Activated T-helper 17 cell treated with anti-CD3 and anti-CD28 coated beads, Interleukin-2, amount 50 U/mL, for 72 hours (primary cell): Measurements from ENCODE around the gene SV2A. TPM values are rescaled to one million over a fixed set of nuclear protein-coding genes. Genes with fewer than 3 reads are reported as not detected.
"Not testable (repeated sequence)": the region's sequence is repeated elsewhere in the genome, so short reads cannot be mapped to it uniquely, and the experiment has no call there.

Experiments
- ATAC-seq: fragments of 150-1000 bp; cut with Tn5 transposase; replicated peaks from 2 replicates; pipeline ENCODE4 v1.10.0; 2021; ENCODE audit warnings: mild to moderate bottlenecking, moderate library complexity
- H3K27ac Mint-ChIP-seq: one replicate; pipeline ENCODE4 v1.8.0; 2022; ENCODE audit warnings: mixed read lengths
- H3K27me3 Mint-ChIP-seq: one replicate; pipeline ENCODE4 v1.8.0; 2022; ENCODE audit warnings: mixed read lengths
- H3K36me3 Mint-ChIP-seq: one replicate; pipeline ENCODE4 v1.8.0; 2022; ENCODE audit warnings: low read depth, mild to moderate bottlenecking, mixed read lengths
- H3K4me1 Mint-ChIP-seq: one replicate; pipeline ENCODE4 v1.8.0; 2022; ENCODE audit warnings: mixed read lengths
- H3K4me3 Mint-ChIP-seq: one replicate; pipeline ENCODE4 v1.8.0; 2022; ENCODE audit warnings: mild to moderate bottlenecking, mixed read lengths
- H3K9me3 Mint-ChIP-seq: one replicate; pipeline ENCODE4 v1.8.0; 2022; ENCODE audit warnings: mixed read lengths
- total RNA-seq, 2 donors: library from RNA; stranded (reverse); gene quantifications; one replicate each; pipeline ENCODE4 v1.2.3, GENCODE V29; 2022

SV2A gene
- 1 to 10 TPM; 5.8 to 7.5 TPM for total RNA-seq

- Mint-ChIP-seq H3K36me3 (peaks cover 13% of the 10 kb centered on the region), H3K9me3 (no peaks in the 10 kb centered on the region), H3K27ac (peak within 1 kb of the TSS; percentile 78), H3K27me3 (no peaks in the 10 kb centered on the region), H3K4me1 (peaks cover 11% of the 10 kb centered on the region), H3K4me3 (peak within 1 kb of the TSS; percentile 85)
- ATAC-seq: peak; percentile 91
Measured at GRCh38 chr1:149917571-149918144, at the start of gene SV2A. Gene SV2A, minus strand, starts transcription at chr1:149917844. Its CDS starts 4,004 bp downstream, at chr1:149913840.

- H3K4me1 Mint-ChIP-seq: peaks cover 9% of the 10 kb centered on the region
- H3K4me3 Mint-ChIP-seq: no peak overlapping the region
- no peak overlapping the region for H3K27ac Mint-ChIP-seq
- no peaks in the 10 kb centered on the region for H3K27me3 Mint-ChIP-seq
- no peak for ATAC-seq
- peaks cover 92% of the 10 kb centered on the region for H3K36me3 Mint-ChIP-seq
- no peaks in the 10 kb centered on the region for H3K9me3 Mint-ChIP-seq
Measured at GRCh38 chr1:149967041-149967440, 49.4 kb upstream of the SV2A start.

GRCh38 chr1:149966405-149966804 lies 48.8 kb upstream of the SV2A start:
- H3K27ac Mint-ChIP-seq: no peak overlapping the region
- peaks cover 9% of the 10 kb centered on the region for H3K4me1 Mint-ChIP-seq
- H3K36me3 Mint-ChIP-seq: peaks cover 92% of the 10 kb centered on the region
- no peak for ATAC-seq
- no peaks in the 10 kb centered on the region for H3K27me3 Mint-ChIP-seq
- no peak overlapping the region for H3K4me3 Mint-ChIP-seq
- H3K9me3 Mint-ChIP-seq: no peaks in the 10 kb centered on the region

- Mint-ChIP-seq H3K36me3 (peaks cover 92% of the 10 kb centered on the region), H3K4me3 (peak overlapping the region; percentile 2), H3K27me3 (no peaks in the 10 kb centered on the region), H3K4me1 (peaks cover 9% of the 10 kb centered on the region), H3K27ac (peak overlapping the region; percentile 2), H3K9me3 (no peaks in the 10 kb centered on the region)
- ATAC-seq: peak; percentile 72
Measured at GRCh38 chr1:149965440-149965839, 47.8 kb upstream of the SV2A start.

GRCh38 chr1:149963358-149963757 lies 45.7 kb upstream of the SV2A start:
- peaks cover 15% of the 10 kb centered on the region for H3K4me1 Mint-ChIP-seq
- H3K36me3 Mint-ChIP-seq: peaks cover 96% of the 10 kb centered on the region
- H3K9me3 Mint-ChIP-seq: no peaks in the 10 kb centered on the region
- no peak for ATAC-seq
- H3K4me3 Mint-ChIP-seq: no peak overlapping the region
- H3K27ac Mint-ChIP-seq: no peak overlapping the region
- no peaks in the 10 kb centered on the region for H3K27me3 Mint-ChIP-seq

GRCh38 chr1:149962736-149963135 lies 45.1 kb upstream of the SV2A start:
- peaks cover 15% of the 10 kb centered on the region for H3K4me1 Mint-ChIP-seq
- H3K9me3 Mint-ChIP-seq: no peaks in the 10 kb centered on the region
- no peak overlapping the region for H3K4me3 Mint-ChIP-seq
- H3K27me3 Mint-ChIP-seq: no peaks in the 10 kb centered on the region
- ATAC-seq: no peak
- H3K27ac Mint-ChIP-seq: no peak overlapping the region
- H3K36me3 Mint-ChIP-seq: peaks cover 96% of the 10 kb centered on the region

- H3K27ac Mint-ChIP-seq: no peak overlapping the region
- no peaks in the 10 kb centered on the region for H3K27me3 Mint-ChIP-seq
- H3K4me1 Mint-ChIP-seq: peaks cover 15% of the 10 kb centered on the region
Measured at GRCh38 chr1:149962039-149962647, 44.5 kb upstream of the SV2A start.

GRCh38 chr1:149957548-149957947 lies 39.9 kb upstream of the SV2A start:
- not testable (repeated sequence) for ATAC-seq, H3K27ac Mint-ChIP-seq, H3K27me3 Mint-ChIP-seq, H3K9me3 Mint-ChIP-seq, H3K4me3 Mint-ChIP-seq
- H3K4me1 Mint-ChIP-seq: peaks cover 13% of the 10 kb centered on the region
- H3K36me3 Mint-ChIP-seq: peaks cover 100% of the 10 kb centered on the region

More at GRCh38 chr1:149962039-149962647, 44.5 kb upstream of the SV2A start:
- H3K4me3 Mint-ChIP-seq: no peak overlapping the region
- no peaks in the 10 kb centered on the region for H3K9me3 Mint-ChIP-seq
- ATAC-seq: peak; percentile 72
- H3K36me3 Mint-ChIP-seq: peaks cover 97% of the 10 kb centered on the region

GRCh38 chr1:149949911-149950310 lies 32.3 kb upstream of the SV2A start:
- Mint-ChIP-seq H3K27ac (no peak overlapping the region), H3K9me3 (no peaks in the 10 kb centered on the region), H3K27me3 (no peaks in the 10 kb centered on the region), H3K36me3 (peaks cover 93% of the 10 kb centered on the region), H3K4me1 (peaks cover 5% of the 10 kb centered on the region), H3K4me3 (no peak overlapping the region)
- no peak for ATAC-seq

- H3K27ac Mint-ChIP-seq: no peak overlapping the region
- peaks cover 7% of the 10 kb centered on the region for H3K4me1 Mint-ChIP-seq
- H3K36me3 Mint-ChIP-seq: peaks cover 68% of the 10 kb centered on the region
- no peaks in the 10 kb centered on the region for H3K9me3 Mint-ChIP-seq
- no peak overlapping the region for H3K4me3 Mint-ChIP-seq
- H3K27me3 Mint-ChIP-seq: no peaks in the 10 kb centered on the region
- no peak for ATAC-seq
Measured at GRCh38 chr1:149945206-149945605, 27.6 kb upstream of the SV2A start.

- Mint-ChIP-seq H3K4me3 (no peak overlapping the region), H3K36me3 (peaks cover 45% of the 10 kb centered on the region), H3K27me3 (no peaks in the 10 kb centered on the region), H3K9me3 (no peaks in the 10 kb centered on the region), H3K4me1 (peaks cover 18% of the 10 kb centered on the region), H3K27ac (peak overlapping the region; percentile 68)
- no peak for ATAC-seq
Measured at GRCh38 chr1:149942885-149943284, 25.2 kb upstream of the SV2A start.

GRCh38 chr1:149942207-149942606 lies 24.6 kb upstream of the SV2A start:
- Mint-ChIP-seq H3K27me3 (no peaks in the 10 kb centered on the region), H3K4me3 (no peak overlapping the region), H3K27ac (no peak overlapping the region), H3K4me1 (peaks cover 25% of the 10 kb centered on the region), H3K36me3 (peaks cover 38% of the 10 kb centered on the region), H3K9me3 (no peaks in the 10 kb centered on the region)
- no peak for ATAC-seq

- Mint-ChIP-seq H3K27me3 (no peaks in the 10 kb centered on the region), H3K36me3 (peaks cover 20% of the 10 kb centered on the region), H3K4me3 (no peak overlapping the region), H3K4me1 (peaks cover 27% of the 10 kb centered on the region), H3K9me3 (no peaks in the 10 kb centered on the region), H3K27ac (peak overlapping the region; percentile 14)
- ATAC-seq: no peak
Measured at GRCh38 chr1:149940427-149940826, 22.8 kb upstream of the SV2A start.

- not testable (repeated sequence) for H3K36me3 Mint-ChIP-seq, ATAC-seq, H3K9me3 Mint-ChIP-seq, H3K27me3 Mint-ChIP-seq
- Mint-ChIP-seq H3K27ac (peak overlapping the region; percentile 48), H3K4me3 (peak overlapping the region; percentile 55), H3K4me1 (peaks cover 26% of the 10 kb centered on the region)
Measured at GRCh38 chr1:149938668-149939003, 21.0 kb upstream of the SV2A start.

GRCh38 chr1:149937759-149938158 lies 20.1 kb upstream of the SV2A start:
- Mint-ChIP-seq H3K4me3 (peak overlapping the region; percentile 58), H3K9me3 (no peaks in the 10 kb centered on the region), H3K4me1 (peaks cover 19% of the 10 kb centered on the region), H3K27me3 (no peaks in the 10 kb centered on the region), H3K36me3 (no peaks in the 10 kb centered on the region), H3K27ac (peak overlapping the region; percentile 70)
- ATAC-seq: peak; percentile 31
